Urinary bladder (tissue), 4 donors: ENCODE data around the gene MAGI2. TPM values are rescaled to one million over a fixed set of nuclear protein-coding genes. Genes with fewer than 3 reads are reported as not detected.

Source experiments
- DNase-seq: peaks from one replicate; pipeline ENCODE4 v3.0.0-alpha.2; 2015; ENCODE audit errors: extremely low spot score
- H3K27ac ChIP-seq: one replicate; pipeline ENCODE4 v1.5.1; 2013; ENCODE audit warnings: low read depth, mild to moderate bottlenecking, moderate library complexity
- H3K36me3 ChIP-seq: one replicate; pipeline ENCODE4 v1.6.1; 2013; ENCODE audit warnings: mild to moderate bottlenecking, moderate library complexity; ENCODE audit not compliant: insufficient read depth
- H3K4me1 ChIP-seq: one replicate; pipeline ENCODE4 v1.6.1; 2013; ENCODE audit warnings: mild to moderate bottlenecking, moderate library complexity; ENCODE audit not compliant: insufficient read depth
- H3K4me3 ChIP-seq: one replicate; pipeline ENCODE4 v1.5.1; 2013; ENCODE audit warnings: low read depth, low read length
- WGBS: extraction: QIAGEN DNeasy Blood & Tissue Kit; methylation state at CpG from one replicate; pipeline ENCODE4 v1.1.7; 2013; 5-methylcytosine and 5-hydroxymethylcytosine counted together
- polyA plus RNA-seq: library from polyadenylated mRNA; stranded (reverse); fragments of 200-250 nt; gene quantifications from one replicate; pipeline ENCODE4 v1.2.3, GENCODE V29; 2013
- total RNA-seq: library from RNA; depleted of rRNA; stranded (reverse); fragments of >200 nt; gene quantifications from one replicate; pipeline ENCODE4 v1.2.3, GENCODE V29; 2014
- donor health status: healthy with polysubstance abuse.
- donor health status: healthy.

Gene MAGI2
- total and polyA plus RNA-seq, 2 donors: 7.6 to 37.4 TPM

GRCh38 chr7:78169992-78170391 lies 1283.5 kb downstream of the MAGI2 start:
- DNase-seq: no peak
- no peaks in the 10 kb centered on the region for H3K4me1 ChIP-seq
- no peak overlapping the region for H3K27ac ChIP-seq
- WGBS: 96% methylated on average over 2 of the region's 2 CpGs
- no peaks in the 10 kb centered on the region for H3K36me3 ChIP-seq
- H3K4me3 ChIP-seq: no peak overlapping the region

- H3K4me1 ChIP-seq: no peaks in the 10 kb centered on the region
- 79% methylated on average over 2 of the region's 2 CpGs for WGBS
- no peak overlapping the region for H3K27ac ChIP-seq
Observed at GRCh38 chr7:78168865-78169264, 1284.6 kb downstream of the MAGI2 start.

DNA sequence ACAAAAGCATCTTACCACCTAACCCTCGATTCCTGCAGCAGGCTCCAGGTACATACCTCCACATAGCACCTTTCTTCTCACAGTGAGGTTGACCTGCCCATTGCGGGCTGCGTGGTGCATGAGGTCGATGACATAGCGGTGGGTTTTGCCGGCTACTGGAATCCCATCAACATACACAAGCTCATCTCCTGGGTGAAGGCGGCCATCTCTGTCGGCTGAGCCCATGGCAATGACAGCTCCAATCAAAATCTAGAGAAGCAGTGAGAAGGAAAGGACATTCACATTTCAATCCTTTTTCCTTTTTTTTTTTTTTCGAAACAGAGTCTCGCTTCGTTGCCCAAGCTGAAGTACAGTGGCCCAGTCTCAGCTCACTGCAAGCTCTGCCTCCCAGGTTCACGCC lies 1285.6 kb downstream of the MAGI2 start:
- Histone ChIP-seq H3K4me1 (no peaks in the 10 kb centered on the region), H3K27ac (no peak overlapping the region), H3K4me3 (no peak overlapping the region), H3K36me3 (no peaks in the 10 kb centered on the region)
- 97% methylated on average over 12 of the region's 12 CpGs for WGBS
- no peak for DNase-seq

More at GRCh38 chr7:78168865-78169264, 1284.6 kb downstream of the MAGI2 start:
- Histone ChIP-seq H3K4me3 (no peak overlapping the region), H3K36me3 (no peaks in the 10 kb centered on the region)
- no peak for DNase-seq

- Histone ChIP-seq H3K27ac (no peak overlapping the region), H3K4me3 (no peak overlapping the region), H3K36me3 (no peaks in the 10 kb centered on the region), H3K4me1 (no peaks in the 10 kb centered on the region)
- DNase-seq: no peak
- 84% methylated on average over 3 of the region's 3 CpGs for WGBS
Observed at GRCh38 chr7:78165854-78166253, 1287.6 kb downstream of the MAGI2 start.

- 83% methylated on average over 5 of the region's 5 CpGs for WGBS
- Histone ChIP-seq H3K4me3 (no peak overlapping the region), H3K4me1 (no peaks in the 10 kb centered on the region), H3K27ac (no peak overlapping the region), H3K36me3 (no peaks in the 10 kb centered on the region)
- DNase-seq: no peak
Observed at GRCh38 chr7:78165454-78165853, 1288.0 kb downstream of the MAGI2 start.

DNA sequence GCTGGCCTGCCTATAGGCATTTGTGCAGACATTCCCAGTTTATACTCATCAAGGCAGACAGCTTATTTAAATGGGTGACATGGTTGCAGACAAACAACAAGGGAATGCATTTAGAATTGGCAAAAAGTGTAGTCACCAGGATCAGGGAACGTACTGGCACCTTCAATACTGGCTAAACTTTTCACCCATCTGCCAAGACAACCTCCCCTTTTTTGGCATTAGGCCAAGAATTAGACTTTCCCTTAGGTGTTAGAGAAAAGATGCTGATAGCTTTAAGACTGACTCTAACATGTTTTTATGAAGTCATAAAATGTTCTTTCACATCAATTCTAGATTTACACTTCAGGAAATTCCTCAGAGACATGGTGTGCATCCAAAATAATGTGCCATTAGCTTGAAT lies 1289.0 kb downstream of the MAGI2 start:
- Histone ChIP-seq H3K36me3 (no peaks in the 10 kb centered on the region), H3K27ac (no peak overlapping the region), H3K4me1 (no peaks in the 10 kb centered on the region), H3K4me3 (no peak overlapping the region)
- no peak for DNase-seq
- WGBS: 45% methylated on average over 1 of the region's 1 CpG

DNA sequence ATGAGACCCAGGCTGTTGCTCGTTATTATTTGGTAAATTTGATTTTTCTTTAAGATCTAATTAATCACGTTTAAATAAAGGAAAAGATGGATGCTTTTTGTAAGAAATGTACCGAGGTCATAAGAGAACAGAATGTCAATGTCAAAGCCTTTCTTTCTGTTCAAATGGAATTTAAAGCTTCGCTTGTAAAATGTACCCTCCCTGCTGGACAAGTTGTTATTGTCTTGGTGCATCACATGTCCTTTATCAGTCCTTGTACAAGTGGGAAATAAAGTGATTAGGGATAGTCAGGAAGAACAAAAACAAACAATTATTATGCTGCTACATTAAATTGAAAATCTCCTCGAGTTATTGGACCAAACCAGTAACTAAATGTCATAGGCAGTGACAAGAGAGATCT lies 1291.7 kb downstream of the MAGI2 start:
- Histone ChIP-seq H3K4me1 (no peaks in the 10 kb centered on the region), H3K36me3 (no peaks in the 10 kb centered on the region), H3K4me3 (no peak overlapping the region), H3K27ac (no peak overlapping the region)
- DNase-seq: no peak
- 82% methylated on average over 5 of the region's 5 CpGs for WGBS

GRCh38 chr7:78159545-78159944 lies 1293.9 kb downstream of the MAGI2 start:
- no peak overlapping the region for H3K27ac ChIP-seq
- H3K36me3 ChIP-seq: no peaks in the 10 kb centered on the region
- H3K4me3 ChIP-seq: no peak overlapping the region
- no peaks in the 10 kb centered on the region for H3K4me1 ChIP-seq
- WGBS: 93% methylated on average over 2 of the region's 2 CpGs
- DNase-seq: no peak

DNA sequence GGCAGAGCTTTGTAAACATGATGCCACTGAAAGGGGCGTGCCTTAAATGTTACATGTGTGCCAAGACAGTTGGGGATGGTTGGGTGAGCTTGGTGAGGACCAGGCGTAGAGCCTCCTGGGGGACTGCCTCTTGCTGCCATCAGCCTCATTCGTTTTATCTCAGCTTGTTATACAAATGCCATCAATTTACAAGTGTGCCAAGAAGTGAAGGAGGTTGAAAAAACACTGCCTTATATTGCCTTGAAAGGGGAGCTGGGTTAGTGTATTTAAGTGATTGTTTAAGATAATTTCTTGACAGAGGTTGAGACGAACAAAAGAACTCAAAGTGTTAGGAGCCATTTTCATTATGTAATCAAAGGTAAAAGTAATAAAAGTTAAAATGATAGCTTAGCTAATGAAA lies 1300.2 kb downstream of the MAGI2 start:
- no peak overlapping the region for H3K27ac ChIP-seq
- no peak for DNase-seq
- 67% methylated on average over 4 of the region's 4 CpGs for WGBS
- no peak overlapping the region for H3K4me3 ChIP-seq
- no peaks in the 10 kb centered on the region for H3K36me3 ChIP-seq
- no peaks in the 10 kb centered on the region for H3K4me1 ChIP-seq

GRCh38 chr7:78151229-78151628 lies 1302.2 kb downstream of the MAGI2 start:
- H3K4me3 ChIP-seq: no peak overlapping the region
- H3K27ac ChIP-seq: no peak overlapping the region
- no peaks in the 10 kb centered on the region for H3K4me1 ChIP-seq
- 51% methylated on average over 3 of the region's 3 CpGs for WGBS
- H3K36me3 ChIP-seq: no peaks in the 10 kb centered on the region
- peak; percentile 35 for DNase-seq

- WGBS: 79% methylated on average over 1 of the region's 1 CpG
- no peak overlapping the region for H3K27ac ChIP-seq
- no peak for DNase-seq
- no peaks in the 10 kb centered on the region for H3K36me3 ChIP-seq
- no peak overlapping the region for H3K4me3 ChIP-seq
- no peaks in the 10 kb centered on the region for H3K4me1 ChIP-seq
Observed at GRCh38 chr7:78149787-78150186, 1303.7 kb downstream of the MAGI2 start.

- H3K4me3 ChIP-seq: no peak overlapping the region
- no peak for DNase-seq
- H3K27ac ChIP-seq: no peak overlapping the region
- WGBS: 99% methylated on average over 1 of the region's 1 CpG
- H3K4me1 ChIP-seq: no peaks in the 10 kb centered on the region
- no peaks in the 10 kb centered on the region for H3K36me3 ChIP-seq
Observed at GRCh38 chr7:78148166-78148894, 1305.1 kb downstream of the MAGI2 start.

GRCh38 chr7:78146546-78146945 lies 1306.9 kb downstream of the MAGI2 start:
- Histone ChIP-seq H3K36me3 (no peaks in the 10 kb centered on the region), H3K4me1 (no peaks in the 10 kb centered on the region), H3K4me3 (no peak overlapping the region), H3K27ac (no peak overlapping the region)
- DNase-seq: no peak

DNA sequence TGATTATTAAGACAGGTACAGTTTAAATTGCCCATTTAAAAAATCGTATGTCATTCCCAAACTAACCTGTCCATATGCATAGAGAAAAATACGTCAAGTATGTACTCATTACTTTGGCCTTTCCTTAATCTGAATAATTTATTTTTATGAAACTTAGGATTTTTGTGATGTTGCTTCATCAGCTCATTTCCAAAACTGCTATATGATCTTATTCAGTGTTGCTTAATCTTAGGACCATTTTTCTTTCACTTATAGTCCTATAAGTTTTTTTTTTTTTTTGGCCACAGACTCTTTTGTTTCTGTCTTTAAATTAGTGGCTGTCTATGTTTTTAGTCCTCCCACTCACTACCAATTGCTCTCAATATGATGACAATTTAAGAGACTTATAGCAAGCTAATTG lies 1309.8 kb downstream of the MAGI2 start:
- no peaks in the 10 kb centered on the region for H3K4me1 ChIP-seq
- 97% methylated on average over 2 of the region's 2 CpGs for WGBS
- no peaks in the 10 kb centered on the region for H3K36me3 ChIP-seq
- DNase-seq: no peak
- H3K27ac ChIP-seq: no peak overlapping the region
- no peak overlapping the region for H3K4me3 ChIP-seq
